GM18499 (cell line): ENCODE results near the gene RAD51B.

Experiments used
- ATAC-seq: cut with Tn5 transposase; IDR thresholded peaks from one replicate; pipeline ENCODE4 v1.9.1; 2021; ENCODE audit warnings: moderate number of reproducible peaks; ENCODE audit not compliant: insufficient read depth, unreplicated experiment

RAD51B gene

GRCh38 chr14:68135566-68135965 lies 316.0 kb downstream of the RAD51B start:
- ATAC-seq = no peak

- ATAC-seq = no peak
Observed at GRCh38 chr14:68137704-68138619, 318.4 kb downstream of the RAD51B start.

GRCh38 chr14:68139431-68140075 lies 320.0 kb downstream of the RAD51B start:
- ATAC-seq = no peak

- no peak for ATAC-seq
Observed at GRCh38 chr14:68140076-68140741, 320.6 kb downstream of the RAD51B start.

- no peak for ATAC-seq
Observed at GRCh38 chr14:68140806-68141205, 321.2 kb downstream of the RAD51B start.

GRCh38 chr14:68141281-68142088 lies 321.9 kb downstream of the RAD51B start:
- ATAC-seq = no peak

GRCh38 chr14:68143341-68143841 lies 323.8 kb downstream of the RAD51B start:
- no peak for ATAC-seq

- no peak for ATAC-seq
Observed at GRCh38 chr14:68144051-68144681, 324.6 kb downstream of the RAD51B start.

- ATAC-seq = no peak
Observed at GRCh38 chr14:68145036-68145435, 325.5 kb downstream of the RAD51B start.

- ATAC-seq = no peak
Observed at GRCh38 chr14:68145539-68145938, 326.0 kb downstream of the RAD51B start.

GRCh38 chr14:68146818-68147217 lies 327.2 kb downstream of the RAD51B start:
- ATAC-seq = no peak

GRCh38 chr14:68147303-68147702 lies 327.7 kb downstream of the RAD51B start:
- no peak for ATAC-seq

GRCh38 chr14:68148276-68148675 lies 328.7 kb downstream of the RAD51B start:
- no peak for ATAC-seq

- no peak for ATAC-seq
Observed at GRCh38 chr14:68148763-68149162, 329.2 kb downstream of the RAD51B start.

GRCh38 chr14:68153275-68153674 lies 333.7 kb downstream of the RAD51B start:
- no peak for ATAC-seq

GRCh38 chr14:68154275-68154674 lies 334.7 kb downstream of the RAD51B start:
- ATAC-seq = no peak

GRCh38 chr14:68157971-68158371 lies 338.4 kb downstream of the RAD51B start:
- ATAC-seq = no peak

GRCh38 chr14:68158640-68159039 lies 339.1 kb downstream of the RAD51B start:
- ATAC-seq = no peak
